CD14-positive monocyte (primary cell): ENCODE results near the gene TBX2. TPM values are rescaled to one million over a fixed set of nuclear protein-coding genes. Genes with fewer than 3 reads are reported as not detected.

ENCODE experiments used
- DNase-seq, 3 donors: peaks; one replicate each; pipeline ENCODE4 v3.0.0-alpha.2; 2011 to 2022
- H2AFZ ChIP-seq: 2 replicates; pipeline ENCODE4 v1.6.0; 2012; ENCODE audit warnings: mild to moderate bottlenecking, low read depth, low read length, inconsistent platforms; ENCODE audit not compliant: insufficient read depth, poor library complexity, severe bottlenecking
- H3K27ac ChIP-seq, 2 donors: 1 replicate in 1 of 2; 2 replicates in 1 of 2; pipeline ENCODE4 v1.5.1; 2012 to 2013; ENCODE audit warnings: low read length in 2 of 2, control low read depth in 1 of 2, inconsistent platforms in 1 of 2, low read depth in 1 of 2, mild to moderate bottlenecking in 1 of 2
- H3K27me3 ChIP-seq, 2 donors: one replicate each; pipeline versions ENCODE4 v1.6.0 to v1.6.1; 2011 to 2013; ENCODE audit warnings: low read length in 2 of 2; ENCODE audit not compliant: control insufficient read depth in 2 of 2, insufficient read depth in 2 of 2
- H3K36me3 ChIP-seq, 2 donors: replicated peaks in 1 of 2; 1 replicate in 1 of 2; 2 replicates in 1 of 2; pipeline versions ENCODE4 v1.5.1 to v1.6.1; 2012 to 2013; ENCODE audit warnings: low read length in 2 of 2, control low read depth in 1 of 2, inconsistent platforms in 1 of 2, mild to moderate bottlenecking in 1 of 2; ENCODE audit not compliant: insufficient read depth in 2 of 2, control insufficient read depth in 1 of 2
- H3K4me1 ChIP-seq, 2 donors: 1 replicate in 1 of 2; 2 replicates in 1 of 2; pipeline versions ENCODE4 v1.5.1 to v1.6.1; 2012 to 2013; ENCODE audit warnings: low read length in 2 of 2, control low read depth in 1 of 2, inconsistent platforms in 1 of 2, mild to moderate bottlenecking in 1 of 2, moderate library complexity in 1 of 2; ENCODE audit not compliant: insufficient read depth in 2 of 2, control insufficient read depth in 1 of 2
- H3K4me2 ChIP-seq: replicated peaks from 2 replicates; pipeline ENCODE3; 2012; ENCODE audit warnings: low read length, moderate library complexity, mild to moderate bottlenecking; ENCODE audit not compliant: poor library complexity, severe bottlenecking; ENCODE audit errors: extremely low read depth
- H3K4me3 ChIP-seq, 3 experiments: fragments of 200-600 bp in 1 of 3; sonication (generic) in 1 of 3; replicated peaks in 1 of 3; 1 replicate in 2 of 3; 2 replicates in 1 of 3; pipeline ENCODE4 v1.5.1; 2011 to 2013; ENCODE audit warnings: low read length in 3 of 3, mild to moderate bottlenecking in 3 of 3, control low read depth in 2 of 3, low read depth in 2 of 3, inconsistent platforms in 1 of 3, moderate library complexity in 1 of 3
- H3K79me2 ChIP-seq: 2 replicates; pipeline ENCODE4 v1.6.0; 2012; ENCODE audit warnings: mild to moderate bottlenecking, control low read depth, inconsistent platforms, low read length, moderate library complexity; ENCODE audit not compliant: insufficient read depth
- H3K9ac ChIP-seq: 2 replicates; pipeline ENCODE4 v1.6.0; 2017; ENCODE audit warnings: low read length, mild to moderate bottlenecking; ENCODE audit not compliant: insufficient read depth, poor library complexity, severe bottlenecking
- H3K9me3 ChIP-seq, 2 donors: replicated peaks in 1 of 2; 1 replicate in 1 of 2; 2 replicates in 1 of 2; pipeline versions ENCODE4 v1.5.1 to v1.6.1; 2012 to 2013; ENCODE audit warnings: low read length in 2 of 2, control low read depth in 1 of 2; ENCODE audit not compliant: control insufficient read depth in 1 of 2, insufficient read depth in 1 of 2
- H4K20me1 ChIP-seq: 2 replicates; pipeline ENCODE4 v1.6.0; 2012; ENCODE audit warnings: mild to moderate bottlenecking, low read length, control low read depth, moderate library complexity; ENCODE audit not compliant: insufficient read depth
- H3K27ac Mint-ChIP-seq, 7 donors: one replicate each; pipeline ENCODE4 v1.8.0; 2020; ENCODE audit warnings: mild to moderate bottlenecking in 7 of 7, mixed read lengths in 7 of 7, moderate library complexity in 6 of 7, inconsistent platforms in 2 of 7
- H3K27me3 Mint-ChIP-seq, 3 donors: one replicate each; pipeline ENCODE4 v1.8.0; 2021 to 2022; ENCODE audit warnings: low read depth in 3 of 3, mild to moderate bottlenecking in 3 of 3, mixed read lengths in 3 of 3, moderate library complexity in 3 of 3, inconsistent platforms in 1 of 3
- H3K36me3 Mint-ChIP-seq, 2 donors: one replicate each; pipeline ENCODE4 v1.8.0; 2020; ENCODE audit warnings: mixed read lengths in 2 of 2, inconsistent platforms in 1 of 2, mild to moderate bottlenecking in 1 of 2
- H3K4me1 Mint-ChIP-seq: one replicate; pipeline ENCODE4 v1.8.0; 2020; ENCODE audit warnings: mild to moderate bottlenecking, mixed read lengths
- H3K4me3 Mint-ChIP-seq, 2 donors: one replicate each; pipeline ENCODE4 v1.8.0; 2020; ENCODE audit warnings: mild to moderate bottlenecking in 2 of 2, mixed read lengths in 2 of 2, moderate library complexity in 1 of 2
- H3K9me3 Mint-ChIP-seq, 7 donors: one replicate each; pipeline ENCODE4 v1.8.0; 2020 to 2022; ENCODE audit warnings: mixed read lengths in 7 of 7, mild to moderate bottlenecking in 6 of 7, moderate library complexity in 6 of 7, inconsistent platforms in 2 of 7
- CTCF ChIP-seq: fragments of 200-600 bp; IDR thresholded peaks from one replicate; pipeline ENCODE4 v1.8.0; 2022; ENCODE audit warnings: antibody characterized with exemption, mild to moderate bottlenecking
- WGBS: methylation state at CpG from one replicate; pipeline ENCODE4 v1.1.5; 2013; ENCODE audit warnings: missing lambda C conversion rate; ENCODE audit not compliant: insufficient coverage; 5-methylcytosine and 5-hydroxymethylcytosine counted together
- intact Hi-C, 2 donors: fragments of 100-400 bp; cut with micrococcal nuclease; formaldehyde crosslinking; loops; one replicate each; pipeline versions ENCODE4 v1.15.0 to v1.15.1; 2023
- polyA plus RNA-seq, 3 donors: library from polyadenylated mRNA; depleted of rRNA in 1 of 3; unstranded in 2 of 3; stranded (reverse) in 1 of 3; fragments of 300-500 nt in 2 of 3; fragments of >200 nt in 1 of 3; fragmentation: Illumina TruSeq in 2 of 3; gene quantifications; 1 replicate in 2 of 3; 2 replicates in 1 of 3; pipeline ENCODE4 v1.2.3, GENCODE V29; 2012 to 2021

TBX2 gene
- polyA plus RNA-seq, 3 donors, result 0.03 TPM; not detected in 2

DNA sequence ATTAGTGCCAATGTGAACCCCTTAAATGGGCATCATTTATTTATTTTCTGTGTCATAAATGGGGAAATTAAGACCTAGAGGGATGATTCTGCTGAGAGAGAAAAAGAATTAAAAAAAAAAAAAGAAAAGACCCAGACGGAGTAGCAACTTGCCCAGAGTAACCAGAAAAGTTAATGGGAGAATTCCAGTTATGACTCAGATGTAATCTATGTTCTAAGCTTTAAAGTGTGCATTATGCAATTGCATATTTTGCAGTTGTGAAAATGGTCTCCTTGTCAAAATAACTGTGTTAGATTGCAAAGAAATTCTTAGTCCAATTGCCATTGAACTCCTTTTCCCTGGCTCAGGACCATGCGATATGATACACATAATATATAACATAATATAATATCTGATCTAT, 38.6 kb upstream of the TBX2 start:
- H3K27me3 Mint-ChIP-seq, result peaks cover 0 to 2% (median 1%) of the 10 kb centered on the region in 3 donors
- Histone ChIP-seq H3K9me3 (no peaks in the 10 kb centered on the region), H3K4me3 (no peak overlapping the region), H4K20me1 (no peaks in the 10 kb centered on the region), H3K27ac (no peak overlapping the region), H2AFZ (no peak overlapping the region), H3K4me2 (no peak overlapping the region), H3K27me3 (no peaks in the 10 kb centered on the region), H3K4me1 (no peaks in the 10 kb centered on the region), H3K79me2 (no peaks in the 10 kb centered on the region), H3K9ac (no peak overlapping the region), H3K36me3 (no peaks in the 10 kb centered on the region)
- TF ChIP-seq CTCF, result no peak
- H3K36me3 Mint-ChIP-seq, result no peaks in the 10 kb centered on the region
- H3K4me1 Mint-ChIP-seq, result no peaks in the 10 kb centered on the region
- no peak overlapping the region for H3K4me3 Mint-ChIP-seq
- H3K27ac Mint-ChIP-seq, result no peak overlapping the region
- DNase-seq, result no peak
- intact Hi-C loops, result no loop called here
- no peaks in the 10 kb centered on the region for H3K9me3 Mint-ChIP-seq
- no CpG with 5 or more reads among the region's 2 CpGs for WGBS

- peaks cover 0 to 2% (median 1%) of the 10 kb centered on the region in 3 donors for H3K27me3 Mint-ChIP-seq
- WGBS, result 80% methylated on average over 1 of the region's 5 CpGs
- Histone ChIP-seq H3K27me3 (no peaks in the 10 kb centered on the region), H3K9ac (no peak overlapping the region), H3K9me3 (no peaks in the 10 kb centered on the region), H3K79me2 (no peaks in the 10 kb centered on the region), H3K27ac (no peak overlapping the region), H2AFZ (no peak overlapping the region), H3K4me1 (no peaks in the 10 kb centered on the region), H4K20me1 (no peaks in the 10 kb centered on the region), H3K4me2 (no peak overlapping the region), H3K4me3 (no peak overlapping the region), H3K36me3 (no peaks in the 10 kb centered on the region)
- DNase-seq, result no peak
- intact Hi-C loops, result no loop called here
- H3K4me1 Mint-ChIP-seq, result no peaks in the 10 kb centered on the region
- no peak for TF ChIP-seq CTCF
- H3K4me3 Mint-ChIP-seq, result no peak overlapping the region
- no peaks in the 10 kb centered on the region for H3K9me3 Mint-ChIP-seq
- H3K27ac Mint-ChIP-seq, result no peak overlapping the region
- H3K36me3 Mint-ChIP-seq, result no peaks in the 10 kb centered on the region
These were observed 37.2 kb upstream of the TBX2 start for GRCh38 chr17:61362396-61362795.
